Measurements from ENCODE around the gene PHLPP1. TPM values are rescaled to one million over a fixed set of nuclear protein-coding genes. Genes with fewer than 3 reads are reported as not detected.
A peak's percentile ranks its signal among the peaks of the same experiment; 100 is the strongest.

PHLPP1 gene
- total and polyA plus RNA-seq, 2 of the 13 experiments (the other 11 are each of a cell fraction or from before 2014, with no cell fraction given), result 9.8 to 18.5 TPM

DNA sequence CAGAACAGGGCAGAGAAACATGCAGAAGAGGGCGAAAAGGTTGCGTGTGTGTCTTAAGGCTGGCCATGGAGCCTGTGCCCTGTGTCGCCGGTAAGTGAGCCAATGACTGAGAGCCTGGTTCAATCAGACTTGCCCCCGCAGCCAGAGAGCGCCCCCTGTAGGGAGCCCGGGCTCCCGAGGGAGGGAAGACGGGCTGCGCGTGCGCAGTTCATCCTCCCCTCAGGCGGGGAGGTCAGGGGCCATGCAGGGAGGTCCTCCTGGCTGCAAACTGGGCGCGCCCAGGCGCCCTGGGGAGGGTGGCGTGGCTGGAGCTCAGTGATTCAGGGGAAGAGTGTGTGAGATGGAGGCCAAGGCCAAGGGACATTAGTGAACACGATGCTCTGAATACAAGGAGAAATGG lies 276.6 kb downstream of the PHLPP1 start:
- ChIA-PET CTCF (ENCODE audit: low intra/inter-chr PET ratio, low total read pairs) (no interaction called here), POLR2A (no interaction called here)
- Histone ChIP-seq H3K27ac (ENCODE audit: extremely low read length, insufficient read depth, low read length) (no peak overlapping the region), H3K4me3 (replicated peaks in 1 of 3; ENCODE audit: insufficient read depth in 1 of 3, low read depth in 2 of 3, low read length in 3 of 3) (no peak overlapping the region), H3K9me3 (ENCODE audit: low read length) (no peaks in the 10 kb centered on the region), H3K27me3 (ENCODE audit: control insufficient read depth in 1 of 2, insufficient read depth in 2 of 2, low read length in 2 of 2) (peaks cover 0 to 19% of the 10 kb centered on the region in 2 experiments; a peak in 4 of 5 replicates), H3K79me2 (ENCODE audit: insufficient read depth, low read length) (no peaks in the 10 kb centered on the region), H2AFZ (ENCODE audit: low read length) (no peak overlapping the region), H3K9ac (ENCODE audit: insufficient read depth, low read depth, low read length) (no peak overlapping the region), H3K4me2 (ENCODE audit: low read depth, low read length) (no peak overlapping the region), H3K4me1 (ENCODE audit: insufficient read depth, low read length) (peaks cover 19% of the 10 kb centered on the region), H4K20me1 (ENCODE audit: insufficient read depth, low read length) (no peaks in the 10 kb centered on the region), H3K36me3 (replicated peaks in 1 of 2; ENCODE audit: control insufficient read depth in 1 of 2, insufficient read depth in 2 of 2, low read length in 2 of 2) (no peaks in the 10 kb centered on the region)
- WGBS (ENCODE audit: low lambda C conversion rate), result 75% methylated on average over 18 of the region's 18 CpGs
- FAIRE-seq (no peak), ATAC-seq (no peak), DNase-seq (ENCODE audit: low spot score) (no peak)
- BruUV-seq (replicated peaks), result no TSS peak
- in situ Hi-C loops (cut with HindIII; ENCODE audit: extremely low pct_ligation_motif_present, low pct_unique_long_range_greater_than_20kb) (loop anchor here (25.0 kb wide), 1 partner anchor 380 kb away; no protein-coding TSS in a partner anchor), intact Hi-C loops (cut with micrococcal nuclease; ENCODE audit: unreplicated experiment) (no loop called here)
- TF ChIP-seq, protein P1, sequence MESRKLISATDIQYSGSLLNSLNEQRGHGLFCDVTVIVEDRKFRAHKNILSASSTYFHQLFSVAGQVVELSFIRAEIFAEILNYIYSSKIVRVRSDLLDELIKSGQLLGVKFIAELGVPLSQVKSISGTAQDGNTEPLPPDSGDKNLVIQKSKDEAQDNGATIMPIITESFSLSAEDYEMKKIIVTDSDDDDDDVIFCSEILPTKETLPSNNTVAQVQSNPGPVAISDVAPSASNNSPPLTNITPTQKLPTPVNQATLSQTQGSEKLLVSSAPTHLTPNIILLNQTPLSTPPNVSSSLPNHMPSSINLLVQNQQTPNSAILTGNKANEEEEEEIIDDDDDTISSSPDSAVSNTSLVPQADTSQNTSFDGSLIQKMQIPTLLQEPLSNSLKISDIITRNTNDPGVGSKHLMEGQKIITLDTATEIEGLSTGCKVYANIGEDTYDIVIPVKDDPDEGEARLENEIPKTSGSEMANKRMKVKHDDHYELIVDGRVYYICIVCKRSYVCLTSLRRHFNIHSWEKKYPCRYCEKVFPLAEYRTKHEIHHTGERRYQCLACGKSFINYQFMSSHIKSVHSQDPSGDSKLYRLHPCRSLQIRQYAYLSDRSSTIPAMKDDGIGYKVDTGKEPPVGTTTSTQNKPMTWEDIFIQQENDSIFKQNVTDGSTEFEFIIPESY (CRISPR knock-in tag; IDR thresholded peaks at IDR 0.05), result peak; percentile 72
- TF ChIP-seq, protein P2, sequence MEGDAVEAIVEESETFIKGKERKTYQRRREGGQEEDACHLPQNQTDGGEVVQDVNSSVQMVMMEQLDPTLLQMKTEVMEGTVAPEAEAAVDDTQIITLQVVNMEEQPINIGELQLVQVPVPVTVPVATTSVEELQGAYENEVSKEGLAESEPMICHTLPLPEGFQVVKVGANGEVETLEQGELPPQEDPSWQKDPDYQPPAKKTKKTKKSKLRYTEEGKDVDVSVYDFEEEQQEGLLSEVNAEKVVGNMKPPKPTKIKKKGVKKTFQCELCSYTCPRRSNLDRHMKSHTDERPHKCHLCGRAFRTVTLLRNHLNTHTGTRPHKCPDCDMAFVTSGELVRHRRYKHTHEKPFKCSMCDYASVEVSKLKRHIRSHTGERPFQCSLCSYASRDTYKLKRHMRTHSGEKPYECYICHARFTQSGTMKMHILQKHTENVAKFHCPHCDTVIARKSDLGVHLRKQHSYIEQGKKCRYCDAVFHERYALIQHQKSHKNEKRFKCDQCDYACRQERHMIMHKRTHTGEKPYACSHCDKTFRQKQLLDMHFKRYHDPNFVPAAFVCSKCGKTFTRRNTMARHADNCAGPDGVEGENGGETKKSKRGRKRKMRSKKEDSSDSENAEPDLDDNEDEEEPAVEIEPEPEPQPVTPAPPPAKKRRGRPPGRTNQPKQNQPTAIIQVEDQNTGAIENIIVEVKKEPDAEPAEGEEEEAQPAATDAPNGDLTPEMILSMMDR (CRISPR knock-in tag; IDR thresholded peaks at IDR 0.05), result peak; percentile 25
- peak; percentile 17; the same call in 1 of the 2 replicates for TF ChIP-seq STAG1 (CRISPR knock-in tag; IDR thresholded peaks at IDR 0.05)
- no peak for TF ChIP-seq SKI (IDR thresholded peaks at IDR 0.05; ENCODE audit: partially characterized antibody)
